HepG2 (cell line): ENCODE results near the gene TFAP2A. TPM values are rescaled to one million over a fixed set of nuclear protein-coding genes. Genes with fewer than 3 reads are reported as not detected.

Source experiments
- ATAC-seq: fragments of 200-7000 bp; cut with Tn5 transposase; 3 replicates; pipeline ENCODE4 v1.9.1; 2020; ENCODE audit warnings: mild to moderate bottlenecking, moderate library complexity
- BruUV-seq: library from RNA; stranded (reverse); fragments of 400-500 nt; replicated peaks from 2 replicates; lab custom pipeline; 2021; lab: Mats Ljungman, UMichigan
- CTCF ChIA-PET: fragments of 300-600 bp; formaldehyde crosslinking; extraction: SDS; loops from one replicate; lab custom pipeline; 2021; ENCODE audit warnings: low total read pairs, inconsistent platforms, low intra/inter-chr PET ratio; lab: Yijun Ruan, JAX
- POLR2A ChIA-PET: fragments of 350-600 bp; sonication (Branson Sonifier 250); formaldehyde crosslinking; loops from one replicate; lab custom pipeline; 2020; ENCODE audit warnings: antibody characterized with exemption, inconsistent platforms; lab: Yijun Ruan, JAX
- DNase-seq: peaks from one replicate; pipeline ENCODE4 v3.0.0-alpha.2; 2015; ENCODE audit warnings: low spot score
- FAIRE-seq: peaks from 3 replicates; lab custom pipeline; 2011; peaks lifted over from hg19 to GRCh38; lab: Jason Lieb, UNC
- H2AFZ ChIP-seq: one replicate; pipeline ENCODE4 v1.6.1; 2011; ENCODE audit warnings: low read length, inconsistent platforms
- H3K27ac ChIP-seq: fragments of 300-600 bp; 3 replicates; pipeline ENCODE4 v1.8.0; 2011; ENCODE audit warnings: mixed run types, mild to moderate bottlenecking, mixed read lengths, low read length, inconsistent platforms; ENCODE audit not compliant: insufficient read depth; ENCODE audit errors: extremely low read length
- H3K27me3 ChIP-seq, 2 experiments: fragments of 200-600 bp in 1 of 2; 2 replicates in 1 of 2; 3 replicates in 1 of 2; pipeline versions ENCODE4 v1.6.0 to v1.8.0; 2011; ENCODE audit warnings: low read length in 2 of 2, mild to moderate bottlenecking in 2 of 2, moderate library complexity in 2 of 2, inconsistent platforms in 1 of 2; ENCODE audit not compliant: insufficient read depth in 2 of 2, control insufficient read depth in 1 of 2
- H3K36me3 ChIP-seq, 2 experiments: fragments of 200-600 bp in 1 of 2; replicated peaks in 1 of 2; 2 replicates in 1 of 2; 3 replicates in 1 of 2; pipeline versions ENCODE4 v1.5.1 to v1.8.0; 2011; ENCODE audit warnings: low read length in 2 of 2, inconsistent platforms in 1 of 2; ENCODE audit not compliant: insufficient read depth in 2 of 2, control insufficient read depth in 1 of 2
- H3K4me1 ChIP-seq: 2 replicates; pipeline ENCODE4 v1.5.1; 2012; ENCODE audit warnings: low read length, inconsistent platforms; ENCODE audit not compliant: insufficient read depth
- H3K4me2 ChIP-seq: 2 replicates; pipeline ENCODE4 v1.6.0; 2011; ENCODE audit warnings: low read depth, low read length, inconsistent platforms
- H3K4me3 ChIP-seq, 3 experiments: fragments of 200-600 bp in 1 of 3; sonication (generic), shearing (Covaris generic) in 1 of 3; replicated peaks in 1 of 3; 2 replicates each; pipeline ENCODE4 v1.5.1; 2011 to 2016; ENCODE audit warnings: low read length in 3 of 3, inconsistent platforms in 2 of 3, low read depth in 2 of 3, mild to moderate bottlenecking in 2 of 3, control low read depth in 1 of 3, mixed read lengths in 1 of 3; ENCODE audit not compliant: insufficient read depth in 1 of 3
- H3K79me2 ChIP-seq: one replicate; pipeline ENCODE4 v1.6.1; 2011; ENCODE audit warnings: low read length, inconsistent platforms; ENCODE audit not compliant: insufficient read depth
- H3K9ac ChIP-seq: 2 replicates; pipeline ENCODE4 v1.6.0; 2011; ENCODE audit warnings: mild to moderate bottlenecking, low read depth, low read length, inconsistent platforms; ENCODE audit not compliant: insufficient read depth
- H3K9me3 ChIP-seq: 2 replicates; pipeline ENCODE4 v1.5.1; 2012; ENCODE audit warnings: mild to moderate bottlenecking, low read length
- H4K20me1 ChIP-seq: 2 replicates; pipeline ENCODE4 v1.6.0; 2011; ENCODE audit warnings: inconsistent platforms, mild to moderate bottlenecking, low read length, moderate library complexity; ENCODE audit not compliant: insufficient read depth
- ZBTB25 ChIP-seq: IDR thresholded peaks from 2 replicates; pipeline ENCODE4 v1.6.1; 2018; ENCODE audit warnings: missing genetic modification reagents
- ZHX2 ChIP-seq, 2 experiments: sonication (generic) in 1 of 2; formaldehyde crosslinking in 1 of 2; IDR thresholded peaks; 2 replicates each; pipeline versions ENCODE4 v1.6.1 to v1.9.0; 2014 to 2022; ENCODE audit warnings: antibody characterized with exemption in 1 of 2, borderline replicate concordance in 1 of 2, inconsistent platforms in 1 of 2, low read depth in 1 of 2, missing genetic modification reagents in 1 of 2
- ZMYM4 ChIP-seq: sonication (generic); formaldehyde crosslinking; IDR thresholded peaks from 2 replicates; pipeline ENCODE4 v1.8.1; 2023; ENCODE audit warnings: mild to moderate bottlenecking, missing genetic modification reagents
- WGBS: methylation state at CpG from one replicate; pipeline ENCODE4 v1.1.6; 2017; ENCODE audit warnings: low lambda C conversion rate; 5-methylcytosine and 5-hydroxymethylcytosine counted together
- in situ Hi-C: cut with HindIII; loops from 2 replicates; pipeline ENCODE4 v1.10.0; 2017; ENCODE audit warnings: low pct_unique_long_range_greater_than_20kb; ENCODE audit not compliant: extremely low pct_ligation_motif_present
- intact Hi-C: fragments of 100-400 bp; cut with micrococcal nuclease; formaldehyde crosslinking; loops from one replicate; pipeline ENCODE4 v1.10.0; 2022; ENCODE audit not compliant: unreplicated experiment
- polyA plus RNA-seq, 8 experiments: library from polyadenylated mRNA; depleted of rRNA in 3 of 8; stranded (reverse) in 7 of 8; unstranded in 1 of 8; fragments of >200 nt; fragmentation: Illumina TruSeq in 4 of 8; extraction: Trizol in 4 of 8; gene quantifications; 2 replicates each; pipeline versions ENCODE4 v1.2.1 to v1.2.3, GENCODE V29; 2011 to 2016; ENCODE audit warnings: low read depth in 4 of 8, missing spikeins in 1 of 8, mixed read lengths in 1 of 8; ENCODE audit not compliant: insufficient read depth in 1 of 8
- total RNA-seq, 5 experiments: library from RNA; depleted of rRNA; stranded (reverse); fragments of >200 nt; fragmentation: Illumina TruSeq; extraction: Trizol; gene quantifications; 2 replicates each; pipeline ENCODE4 v1.2.3, GENCODE V29; 2016; ENCODE audit warnings: low read depth in 1 of 5

Gene TFAP2A
- total and polyA plus RNA-seq, 2 of the 13 experiments (the other 11 are each of a cell fraction or from before 2014, with no cell fraction given), result not detected

GRCh38 chr6:10386220-10386619 is 28.7 kb downstream of the TFAP2A start (continued):
- TF ChIP-seq ZHX2 (IDR thresholded peaks at IDR 0.05; ENCODE audit: low read depth), result no peak
- TF ChIP-seq ZHX2 (CRISPR knock-in tag; IDR thresholded peaks at IDR 0.05; ENCODE audit: borderline replicate concordance), result no peak
- no peak for TF ChIP-seq ZMYM4
- TF ChIP-seq, all 625 proteins: peak for 0

- Histone ChIP-seq H3K79me2 (no peaks in the 10 kb centered on the region), H3K4me3 (no peak overlapping the region), H3K4me2 (no peak overlapping the region), H2AFZ (no peak overlapping the region), H3K36me3 (no peaks in the 10 kb centered on the region), H3K27me3 (peaks cover 19 to 91% of the 10 kb centered on the region in 2 experiments), H4K20me1 (no peaks in the 10 kb centered on the region; the same call in 1 of the 2 replicates), H3K9ac (no peak overlapping the region), H3K4me1 (peaks cover 9% of the 10 kb centered on the region; the same call in 1 of the 2 replicates), H3K9me3 (no peaks in the 10 kb centered on the region), H3K27ac (no peak overlapping the region)
- ChIA-PET POLR2A (no interaction called here), CTCF (no interaction called here)
- intact Hi-C loops (no loop called here), in situ Hi-C loops (no loop called here)
- ATAC-seq (no peak), DNase-seq (no peak), FAIRE-seq (no peak)
- no peak for TF ChIP-seq ZBTB25 (CRISPR knock-in tag)
- BruUV-seq, result no TSS peak
- 36% methylated on average over 21 of the region's 21 CpGs for WGBS
Measured at GRCh38 chr6:10385524-10386132, 29.2 kb downstream of the TFAP2A start.
